Endothelial cell of umbilical vein (primary cell): ENCODE data around the gene CACNA2D1. TPM values are rescaled to one million over a fixed set of nuclear protein-coding genes. Genes with fewer than 3 reads are reported as not detected.

Experiments used
- BruUV-seq: library from RNA; stranded (reverse); fragments of 400-500 nt; replicated peaks from 2 replicates; lab custom pipeline; 2021; lab: Mats Ljungman, UMichigan
- CTCF ChIA-PET: fragments of 300-600, 350-600 bp; sonication (Branson Sonifier 250); formaldehyde crosslinking; loops from one replicate; lab custom pipeline; 2021; ENCODE audit warnings: antibody characterized with exemption, inconsistent platforms; lab: Charles Lee
- POLR2A ChIA-PET: fragments of 300-600, 350-600 bp; sonication (Branson Sonifier 250); formaldehyde crosslinking; loops from one replicate; lab custom pipeline; 2021; ENCODE audit warnings: antibody characterized with exemption, inconsistent platforms; lab: Charles Lee
- DNase-seq: peaks from one replicate; pipeline ENCODE4 v3.0.0-alpha.2; 2011; ENCODE audit warnings: low read depth, low spot score
- FAIRE-seq: peaks from 2 replicates; lab custom pipeline; 2011; peaks lifted over from hg19 to GRCh38; lab: Jason Lieb, UNC
- H2AFZ ChIP-seq: 2 replicates; pipeline ENCODE4 v1.6.0; 2012; ENCODE audit warnings: low read depth, low read length, control low read depth, inconsistent platforms
- H3K27ac ChIP-seq: 2 replicates; pipeline ENCODE4 v1.5.1; 2011; ENCODE audit warnings: low read depth, mild to moderate bottlenecking, control low read depth, low read length, moderate library complexity; ENCODE audit not compliant: insufficient read depth
- H3K27me3 ChIP-seq, 2 experiments: 2 replicates each; pipeline versions ENCODE4 v1.6.0 to v1.6.1; 2011; ENCODE audit warnings: low read length in 2 of 2, mixed read lengths in 1 of 2; ENCODE audit not compliant: control insufficient read depth in 2 of 2, insufficient read depth in 2 of 2
- H3K36me3 ChIP-seq, 2 experiments: 2 replicates in 1 of 2; 3 replicates in 1 of 2; pipeline ENCODE4 v1.5.1; 2011; ENCODE audit warnings: low read length in 2 of 2, mild to moderate bottlenecking in 1 of 2, moderate library complexity in 1 of 2; ENCODE audit not compliant: control insufficient read depth in 2 of 2, insufficient read depth in 2 of 2; ENCODE audit errors: extremely low read depth in 1 of 2
- H3K4me1 ChIP-seq: 3 replicates; pipeline ENCODE4 v1.5.1; 2011; ENCODE audit warnings: mild to moderate bottlenecking, low read length; ENCODE audit not compliant: control insufficient read depth, insufficient read depth; ENCODE audit errors: extremely low read depth
- H3K4me2 ChIP-seq: 2 replicates; pipeline ENCODE4 v1.6.1; 2011; ENCODE audit warnings: low read length, control low read depth, mixed read lengths; ENCODE audit not compliant: insufficient read depth
- H3K4me3 ChIP-seq, 3 experiments: fragments of 200-600 bp in 1 of 3; sonication (generic), shearing (Covaris generic) in 1 of 3; replicated peaks in 1 of 3; 2 replicates each; pipeline ENCODE4 v1.5.1; 2011 to 2016; ENCODE audit warnings: control low read depth in 3 of 3, low read length in 3 of 3, mild to moderate bottlenecking in 2 of 3, inconsistent platforms in 1 of 3, low read depth in 1 of 3, moderate library complexity in 1 of 3; ENCODE audit not compliant: insufficient read depth in 1 of 3
- H3K79me2 ChIP-seq: 2 replicates; pipeline ENCODE4 v1.6.0; 2012; ENCODE audit warnings: low read length, inconsistent platforms; ENCODE audit not compliant: control insufficient read depth, insufficient read depth
- H3K9ac ChIP-seq: replicated peaks from 2 replicates; pipeline ENCODE3; 2011; ENCODE audit warnings: low read length, control low read depth; ENCODE audit not compliant: insufficient read depth; ENCODE audit errors: extremely low read depth
- H3K9me1 ChIP-seq: replicated peaks from 3 replicates; pipeline ENCODE4 v1.6.0; 2011; ENCODE audit warnings: mild to moderate bottlenecking, low read length; ENCODE audit not compliant: control insufficient read depth, insufficient read depth; ENCODE audit errors: extremely low read depth
- H3K9me3 ChIP-seq: replicated peaks from 2 replicates; pipeline ENCODE4 v1.5.1; 2012; ENCODE audit warnings: low read length, inconsistent platforms; ENCODE audit not compliant: control insufficient read depth, insufficient read depth
- H4K20me1 ChIP-seq: replicated peaks from 2 replicates; pipeline ENCODE3; 2011; ENCODE audit warnings: mild to moderate bottlenecking, low read length; ENCODE audit not compliant: control insufficient read depth, insufficient read depth; ENCODE audit errors: extremely low read depth
- EZH2 ChIP-seq: IDR thresholded peaks from 2 replicates; pipeline ENCODE4 v1.6.1; 2012; ENCODE audit warnings: borderline replicate concordance, low read depth, mild to moderate bottlenecking, moderate library complexity, low read length, inconsistent platforms; ENCODE audit not compliant: severe bottlenecking
- FOS ChIP-seq: IDR thresholded peaks from 2 replicates; pipeline ENCODE4 v1.6.1; 2011; ENCODE audit warnings: mild to moderate bottlenecking, low read length, moderate library complexity, borderline replicate concordance; ENCODE audit not compliant: insufficient read depth
- GATA2 ChIP-seq: IDR thresholded peaks from 2 replicates; pipeline ENCODE4 v1.7.0; 2011; ENCODE audit warnings: low read depth, mild to moderate bottlenecking, moderate library complexity, mixed read lengths, low read length; ENCODE audit not compliant: insufficient read length, insufficient read depth
- JUN ChIP-seq: IDR thresholded peaks from 2 replicates; pipeline ENCODE4 v1.6.1; 2011; ENCODE audit warnings: borderline replicate concordance, low read depth; ENCODE audit not compliant: insufficient read length, insufficient read depth
- MAX ChIP-seq: IDR thresholded peaks from 2 replicates; pipeline ENCODE4 v1.6.1; 2011; ENCODE audit not compliant: insufficient read depth, insufficient read length
- MYC ChIP-seq: IDR thresholded peaks from one replicate; pipeline ENCODE4 v1.6.1; 2011; ENCODE audit warnings: mild to moderate bottlenecking, low read depth, low read length
- POLR2A ChIP-seq: IDR thresholded peaks from 2 replicates; pipeline ENCODE4 v1.6.1; 2012; ENCODE audit warnings: low read depth, mild to moderate bottlenecking, control low read depth, low read length
- POLR2AphosphoS5 ChIP-seq: IDR thresholded peaks from 2 replicates; pipeline ENCODE4 v1.6.1; 2012; ENCODE audit warnings: low read depth, mild to moderate bottlenecking, control low read depth, low read length, moderate library complexity; ENCODE audit not compliant: insufficient read depth
- dilution Hi-C: fragments of 300-500 bp; cut with MboI; formaldehyde crosslinking; loops from one replicate; pipeline ENCODE4 v1.15.0; 2019; ENCODE audit warnings: low sequenced_read_pairs; ENCODE audit not compliant: extremely low pct_ligation_motif_present
- intact Hi-C: fragments of 100-400 bp; cut with micrococcal nuclease; formaldehyde crosslinking; loops from one replicate; pipeline ENCODE4 v1.10.0; 2022
- polyA plus RNA-seq, 4 experiments: library from polyadenylated mRNA; depleted of rRNA in 3 of 4; stranded (reverse) in 3 of 4; unstranded in 1 of 4; fragments of >200 nt; gene quantifications; 2 replicates each; pipeline versions ENCODE4 v1.2.1 to v1.2.3, GENCODE V29; 2011 to 2012; ENCODE audit warnings: missing spikeins in 1 of 4
- total RNA-seq: library from RNA; stranded (reverse); gene quantifications from 2 replicates; pipeline ENCODE4 v1.2.3, GENCODE V29; 2021
- TF ChIP-seq, protein P1 (sequence below), 2 donors: IDR thresholded peaks; 1 replicate in 1 of 2; 2 replicates in 1 of 2; pipeline ENCODE4 v1.5.1; 2011; ENCODE audit warnings: low read length in 2 of 2, mild to moderate bottlenecking in 2 of 2, moderate library complexity in 2 of 2, control low read depth in 1 of 2, inconsistent platforms in 1 of 2, low read depth in 1 of 2; ENCODE audit not compliant: insufficient read depth in 1 of 2; ENCODE audit errors: extremely low read depth in 1 of 2

CACNA2D1 gene
- total and polyA plus RNA-seq, 2 donors (not counting 3 experiments of a cell fraction or from before 2014, with no cell fraction given), result 4.1 to 38.6 TPM

GRCh38 chr7:81937091-81937490, 506.5 kb downstream of the CACNA2D1 start:
- H3K27me3 ChIP-seq, result no peaks in the 10 kb centered on the region
- dilution Hi-C loops, result no loop called here
- DNase-seq, result no peak
- no peaks in the 10 kb centered on the region for H3K9me1 ChIP-seq
- no peak overlapping the region for H3K9ac ChIP-seq
- H2AFZ ChIP-seq, result no peak overlapping the region
- H4K20me1 ChIP-seq, result no peaks in the 10 kb centered on the region
- intact Hi-C loops, result no loop called here
- no peaks in the 10 kb centered on the region for H3K4me1 ChIP-seq
- H3K79me2 ChIP-seq, result no peaks in the 10 kb centered on the region
- no peak overlapping the region for H3K4me2 ChIP-seq
- BruUV-seq, result no TSS peak
- no peak overlapping the region for H3K27ac ChIP-seq
- no peaks in the 10 kb centered on the region for H3K9me3 ChIP-seq
- no peaks in the 10 kb centered on the region for H3K36me3 ChIP-seq
- TF ChIP-seq POLR2A (no peak), EZH2 (no peak), JUN (no peak), MYC (no peak)
- TF ChIP-seq, protein P1, sequence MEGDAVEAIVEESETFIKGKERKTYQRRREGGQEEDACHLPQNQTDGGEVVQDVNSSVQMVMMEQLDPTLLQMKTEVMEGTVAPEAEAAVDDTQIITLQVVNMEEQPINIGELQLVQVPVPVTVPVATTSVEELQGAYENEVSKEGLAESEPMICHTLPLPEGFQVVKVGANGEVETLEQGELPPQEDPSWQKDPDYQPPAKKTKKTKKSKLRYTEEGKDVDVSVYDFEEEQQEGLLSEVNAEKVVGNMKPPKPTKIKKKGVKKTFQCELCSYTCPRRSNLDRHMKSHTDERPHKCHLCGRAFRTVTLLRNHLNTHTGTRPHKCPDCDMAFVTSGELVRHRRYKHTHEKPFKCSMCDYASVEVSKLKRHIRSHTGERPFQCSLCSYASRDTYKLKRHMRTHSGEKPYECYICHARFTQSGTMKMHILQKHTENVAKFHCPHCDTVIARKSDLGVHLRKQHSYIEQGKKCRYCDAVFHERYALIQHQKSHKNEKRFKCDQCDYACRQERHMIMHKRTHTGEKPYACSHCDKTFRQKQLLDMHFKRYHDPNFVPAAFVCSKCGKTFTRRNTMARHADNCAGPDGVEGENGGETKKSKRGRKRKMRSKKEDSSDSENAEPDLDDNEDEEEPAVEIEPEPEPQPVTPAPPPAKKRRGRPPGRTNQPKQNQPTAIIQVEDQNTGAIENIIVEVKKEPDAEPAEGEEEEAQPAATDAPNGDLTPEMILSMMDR (IDR thresholded peaks at IDR 0.05; ENCODE audit: extremely low read depth in 1 of 2, insufficient read depth in 1 of 2, low read depth in 1 of 2, low read length in 2 of 2), result no peak
- ChIA-PET POLR2A (no interaction called here), CTCF (no interaction called here)
- FAIRE-seq, result peak; percentile 12
- no peak overlapping the region for H3K4me3 ChIP-seq

GRCh38 chr7:81934596-81935301, 508.8 kb downstream of the CACNA2D1 start:
- FAIRE-seq (no peak), DNase-seq (no peak)
- TF ChIP-seq EZH2, result no peak
- TF ChIP-seq MAX, result no peak
- TF ChIP-seq JUN, result no peak
- no peak for TF ChIP-seq FOS
- no peak for TF ChIP-seq MYC
- no peak for TF ChIP-seq POLR2AphosphoS5
- TF ChIP-seq POLR2A, result no peak
- TF ChIP-seq GATA2, result no peak
- TF ChIP-seq, protein P1 (IDR thresholded peaks at IDR 0.05; ENCODE audit: extremely low read depth in 1 of 2, insufficient read depth in 1 of 2, low read depth in 1 of 2, low read length in 2 of 2), result no peak
- Histone ChIP-seq H3K4me1 (no peaks in the 10 kb centered on the region), H3K4me3 (no peak overlapping the region), H2AFZ (no peak overlapping the region), H3K27ac (no peak overlapping the region), H4K20me1 (no peaks in the 10 kb centered on the region), H3K36me3 (no peaks in the 10 kb centered on the region), H3K9me3 (no peaks in the 10 kb centered on the region), H3K27me3 (no peaks in the 10 kb centered on the region), H3K79me2 (no peaks in the 10 kb centered on the region), H3K9ac (no peak overlapping the region), H3K9me1 (no peaks in the 10 kb centered on the region), H3K4me2 (no peak overlapping the region)
- ChIA-PET CTCF (no interaction called here), POLR2A (no interaction called here)
- intact Hi-C loops, result no loop called here
- BruUV-seq, result no TSS peak
- dilution Hi-C loops, result no loop called here
